DMS53 (cell line): Measurements from ENCODE around the gene GBX1.

ENCODE experiments used
- DNase-seq: peaks from one replicate; lab custom pipeline; 2025; lab: John Stamatoyannopoulos, UW

GBX1 gene

DNA sequence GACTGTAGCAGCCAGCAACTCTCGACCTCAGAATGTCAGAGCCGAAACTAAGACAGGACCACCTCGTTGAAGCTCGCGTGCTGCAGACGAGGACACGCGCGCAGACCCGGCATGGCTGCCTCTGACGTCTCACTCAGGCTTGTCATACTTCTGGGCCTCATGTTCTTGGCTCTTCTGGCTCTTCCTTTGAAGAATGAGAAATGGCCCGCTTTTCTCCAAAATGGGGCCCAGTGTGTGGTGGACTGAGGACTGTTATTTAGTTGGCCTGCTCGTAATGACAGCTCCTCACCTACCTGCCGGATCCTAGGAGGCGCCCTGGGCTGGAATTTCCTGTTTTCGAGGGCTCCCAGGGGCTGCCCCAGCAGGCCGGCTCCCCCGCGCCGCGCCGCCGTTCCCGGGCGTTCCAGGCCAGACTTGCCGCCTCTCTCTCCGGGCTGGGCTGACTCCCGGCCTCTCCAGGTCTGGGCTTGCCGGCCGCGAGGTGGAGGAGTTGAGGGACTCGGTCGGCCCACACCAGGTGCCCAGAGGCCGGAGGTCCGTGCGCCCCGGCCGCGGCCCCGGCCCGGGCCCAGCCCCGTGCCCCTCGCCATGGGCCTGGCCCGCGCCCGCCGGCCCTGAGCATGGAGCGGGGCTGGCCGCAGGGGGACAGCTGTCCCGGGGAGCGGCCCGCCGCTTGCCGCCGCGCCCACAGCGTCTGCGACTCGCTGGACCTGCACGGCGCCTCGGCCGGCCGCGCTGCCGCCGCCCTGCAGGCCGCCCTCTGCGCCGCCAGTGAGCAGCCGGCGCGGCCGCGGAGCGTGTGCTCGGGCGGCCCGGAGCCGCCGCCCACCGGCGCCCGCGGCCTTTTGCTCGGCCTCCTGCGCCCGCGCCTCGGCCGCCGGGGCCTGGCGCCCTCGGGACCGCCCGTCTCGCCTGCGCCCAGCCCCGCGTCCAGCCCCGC, 53.1 kb downstream of the GBX1 start:
- no peak for DNase-seq

- no peak for DNase-seq
Observed at GRCh38 chr7:151113344-151114150, 53.9 kb downstream of the GBX1 start.

- peak; percentile 87 for DNase-seq
Observed at GRCh38 chr7:151110941-151111645, 56.4 kb downstream of the GBX1 start.

- no peak for DNase-seq
Observed at GRCh38 chr7:151110236-151110940, 57.1 kb downstream of the GBX1 start.

DNA sequence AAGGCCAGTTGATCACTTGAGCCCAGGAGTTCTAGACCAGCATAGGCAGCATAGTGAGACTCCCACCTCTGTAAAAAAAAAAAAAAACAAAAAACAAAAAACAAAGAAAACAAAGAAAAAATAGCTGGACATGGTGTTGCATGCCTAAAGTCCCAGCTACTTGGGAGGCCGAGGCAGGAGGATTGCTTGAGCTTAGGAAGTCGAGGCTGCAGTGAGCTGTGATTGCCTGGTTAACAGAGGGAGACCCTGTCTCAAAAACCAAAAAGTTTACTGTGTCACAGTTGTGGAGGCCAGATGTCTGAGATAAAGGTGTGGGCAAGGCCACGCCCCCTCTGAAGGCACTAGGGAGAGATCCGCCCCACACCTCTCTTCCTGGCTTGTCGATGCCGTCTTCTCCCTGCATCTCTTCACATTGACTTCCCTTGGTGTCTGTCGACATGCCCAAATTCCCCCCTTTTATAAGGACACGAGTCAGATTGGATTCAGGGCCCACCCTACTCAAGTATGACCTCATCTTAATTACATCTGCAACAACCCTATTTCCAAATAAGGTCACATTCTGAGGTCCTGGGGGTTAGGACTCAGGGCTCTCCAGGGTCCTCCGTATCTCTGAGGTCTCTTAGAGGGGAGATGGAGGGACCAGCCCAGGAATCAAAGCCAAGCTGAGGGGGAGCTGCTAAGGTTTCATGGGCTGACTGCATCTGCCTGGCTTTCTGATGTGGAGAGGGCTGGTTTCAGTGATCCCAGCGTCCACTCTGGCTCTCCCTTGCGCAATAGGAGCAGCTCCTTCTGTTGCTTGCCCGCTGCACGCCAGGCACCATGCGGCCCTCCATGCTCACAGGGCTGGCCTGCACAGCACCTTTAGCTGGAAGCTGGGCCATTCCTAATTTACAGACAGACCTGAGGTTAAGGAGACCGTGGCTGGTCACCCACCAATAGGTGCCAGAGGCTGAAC, 58.1 kb downstream of the GBX1 start:
- no peak for DNase-seq

GRCh38 chr7:151107882-151108281, 59.6 kb downstream of the GBX1 start:
- no peak for DNase-seq

DNA sequence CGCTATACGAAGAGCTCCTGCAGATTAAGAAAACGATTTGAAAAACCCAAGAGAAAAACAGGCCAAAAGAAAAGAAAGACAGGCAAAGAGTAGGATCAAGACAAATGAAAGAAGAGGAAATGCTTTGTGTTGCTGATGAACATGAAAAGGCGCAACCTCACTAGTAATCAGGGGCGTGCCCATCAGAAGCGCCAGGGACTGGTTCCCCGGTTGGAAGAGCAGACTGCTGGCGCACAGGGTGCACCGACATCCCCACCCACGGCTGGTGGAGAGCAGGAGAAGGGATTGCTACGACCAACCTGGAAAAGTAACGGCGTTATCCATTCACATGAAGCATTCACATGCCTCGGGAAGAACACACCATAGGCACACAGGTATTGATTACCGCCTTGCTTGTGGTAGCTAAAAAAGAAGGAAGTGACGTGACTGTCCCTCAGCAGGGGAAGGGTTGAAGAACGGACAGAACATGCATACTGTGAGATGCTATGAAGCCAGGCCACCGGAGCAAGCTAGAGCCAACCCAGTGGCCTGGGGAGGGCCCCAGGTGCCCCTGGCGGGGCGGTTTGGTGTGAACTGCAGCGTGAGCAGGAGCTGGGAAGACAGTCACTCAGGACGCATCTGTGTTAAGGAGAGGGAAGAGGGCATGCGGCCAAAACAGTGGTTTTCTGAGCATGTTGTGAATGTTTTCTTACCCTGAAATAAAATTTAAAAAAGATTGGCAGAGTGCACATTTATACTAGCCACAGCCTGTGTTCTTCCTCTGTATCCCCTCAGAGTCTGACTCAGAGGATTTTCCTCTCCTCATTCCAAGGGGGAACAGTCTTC, 62.9 kb downstream of the GBX1 start:
- DNase-seq, result no peak

DNA sequence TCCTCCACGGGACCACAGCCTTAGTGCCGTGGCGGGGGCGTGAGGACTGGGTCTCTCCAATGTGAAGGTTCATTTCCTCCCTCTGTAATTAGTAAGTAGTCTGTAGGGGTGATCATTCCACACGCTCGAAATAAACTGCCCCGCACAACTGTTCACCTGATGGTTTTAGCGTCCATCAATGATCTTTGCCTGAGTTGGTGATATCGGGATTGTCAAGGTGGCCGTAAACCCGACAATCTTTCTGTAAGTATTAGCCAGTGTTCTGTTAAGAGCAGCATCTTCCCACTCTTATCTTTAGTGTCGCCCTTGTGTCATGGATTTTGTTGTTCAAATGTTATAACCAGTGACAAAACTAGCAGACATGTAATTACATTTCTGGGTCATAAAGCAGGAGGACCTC, 63.5 kb downstream of the GBX1 start:
- no peak for DNase-seq

- no peak for DNase-seq
Observed at GRCh38 chr7:151102991-151103390, 64.5 kb downstream of the GBX1 start.

DNA sequence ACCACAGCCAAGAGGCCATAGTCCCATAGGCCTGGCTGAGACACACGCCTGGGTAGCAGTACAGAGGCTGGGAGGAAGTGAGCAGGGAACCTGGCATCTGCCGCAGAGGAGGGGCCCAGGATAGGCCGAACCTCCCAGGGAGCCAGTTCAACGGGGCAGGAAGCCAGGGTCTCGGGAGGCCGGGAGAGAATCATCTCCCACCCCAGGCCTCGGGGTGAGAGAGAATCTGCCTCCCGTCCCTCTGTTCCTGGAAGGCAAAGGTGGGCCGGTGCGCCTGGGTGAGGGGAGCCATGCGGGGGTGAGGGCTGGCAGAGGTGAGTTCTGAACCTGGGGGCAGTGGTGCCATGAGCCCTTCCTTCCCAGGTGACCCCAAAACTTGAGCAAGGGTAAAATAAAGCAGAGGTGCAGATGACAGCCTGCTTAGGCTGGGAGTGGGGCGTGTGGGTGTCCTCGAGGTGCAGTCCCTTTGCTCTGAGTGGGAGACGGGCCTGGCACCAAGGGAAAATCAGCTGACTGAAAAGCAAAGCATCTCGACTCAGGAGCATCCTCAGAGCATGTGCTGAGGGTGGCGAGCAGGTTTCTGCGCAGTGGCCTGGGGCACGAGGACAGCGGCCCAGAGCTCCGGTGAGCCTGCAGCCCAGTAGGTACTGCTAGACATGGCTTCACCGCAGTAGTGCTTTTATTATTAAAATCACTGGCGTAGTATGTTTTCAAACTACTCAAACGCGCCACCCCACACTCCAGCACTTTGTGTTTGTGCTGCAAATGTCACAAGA, 65.7 kb downstream of the GBX1 start:
- no peak for DNase-seq

DNA sequence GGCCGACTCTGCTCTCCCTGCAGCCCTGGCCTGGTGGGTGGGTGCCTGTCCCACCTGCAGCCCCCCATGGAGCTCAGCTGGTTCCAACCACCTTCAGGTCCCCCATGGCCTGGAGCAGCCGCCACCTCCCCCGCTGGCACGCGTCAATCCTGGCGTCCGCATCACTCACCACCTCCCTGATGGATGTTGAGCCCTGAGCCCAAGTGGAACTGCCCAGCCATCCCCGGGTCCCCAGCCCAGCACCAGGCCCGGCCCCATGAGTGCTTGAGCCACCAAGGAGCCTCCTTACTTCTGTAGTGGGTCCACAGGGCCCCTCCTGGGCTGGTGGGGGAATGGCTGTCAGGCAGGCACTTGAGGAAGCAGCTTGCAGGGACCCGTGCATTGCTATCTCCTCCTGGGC, 66.6 kb downstream of the GBX1 start:
- no peak for DNase-seq

- no peak for DNase-seq
Observed at GRCh38 chr7:151099486-151100211, 67.8 kb downstream of the GBX1 start.
